Ramos (cell line): ENCODE measurements around the gene ABCA13.
"Not testable (repeated sequence)": the region's sequence is repeated elsewhere in the genome, so short reads cannot be mapped to it uniquely, and the experiment has no call there.

Experiments used
- in situ Hi-C: fragments of 300-500 bp; cut with MboI; formaldehyde crosslinking; loops from one replicate; pipeline ENCODE4 v1.14.3; 2022; ENCODE audit warnings: low sequenced_read_pairs; ENCODE audit not compliant: unreplicated experiment

ABCA13 gene

GRCh38 chr7:48171202-48171601 lies at the start of gene ABCA13:
Gene ABCA13 (plus strand): TSS chr7:48171458. CDS start chr7:48171484, 26 bp downstream.
- in situ Hi-C loops: no loop called here

DNA sequence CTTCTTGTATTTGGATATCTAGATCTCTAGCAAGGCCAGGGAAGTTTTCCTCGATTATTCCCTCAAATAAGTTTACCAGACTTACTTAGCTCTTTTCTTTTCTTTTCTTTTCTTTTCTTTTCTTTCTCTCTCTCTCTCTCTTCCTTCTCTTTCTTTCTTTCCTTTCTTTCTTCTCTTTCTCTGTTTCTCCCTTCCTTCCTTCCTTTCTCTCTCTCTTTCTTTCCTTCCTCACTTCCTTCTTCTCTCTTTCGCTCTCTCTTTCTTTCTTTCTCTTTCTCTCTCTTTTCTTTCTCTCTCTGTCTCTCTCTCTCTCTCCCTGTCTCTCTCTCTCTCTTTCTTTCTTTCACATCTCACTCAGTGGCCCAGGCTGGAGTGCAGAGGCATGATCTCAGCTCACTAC lies 45.2 kb upstream of the ABCA13 start:
- in situ Hi-C loops: no loop called here

DNA sequence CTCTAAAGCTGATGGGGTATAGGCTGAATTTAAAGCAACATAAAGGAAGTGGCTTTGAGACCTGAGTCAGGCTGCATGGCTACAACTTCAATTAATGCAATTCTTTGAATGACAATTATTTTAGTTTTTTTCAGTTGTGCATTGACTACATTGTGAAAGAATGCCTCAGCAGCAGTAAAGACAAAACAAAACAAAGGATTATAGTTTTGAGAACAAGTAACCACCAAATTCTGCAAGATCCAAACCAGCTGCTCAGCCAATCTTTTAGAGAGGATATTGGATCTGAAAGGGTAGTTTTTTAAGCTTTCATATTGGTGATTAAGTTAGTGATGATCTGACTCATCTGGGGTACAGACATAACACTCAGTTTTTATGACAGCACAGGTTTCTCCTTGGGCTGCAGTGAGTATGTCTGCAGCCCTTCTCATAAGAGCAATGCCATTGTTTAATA lies 40.6 kb upstream of the ABCA13 start:
- in situ Hi-C loops: no loop called here

DNA sequence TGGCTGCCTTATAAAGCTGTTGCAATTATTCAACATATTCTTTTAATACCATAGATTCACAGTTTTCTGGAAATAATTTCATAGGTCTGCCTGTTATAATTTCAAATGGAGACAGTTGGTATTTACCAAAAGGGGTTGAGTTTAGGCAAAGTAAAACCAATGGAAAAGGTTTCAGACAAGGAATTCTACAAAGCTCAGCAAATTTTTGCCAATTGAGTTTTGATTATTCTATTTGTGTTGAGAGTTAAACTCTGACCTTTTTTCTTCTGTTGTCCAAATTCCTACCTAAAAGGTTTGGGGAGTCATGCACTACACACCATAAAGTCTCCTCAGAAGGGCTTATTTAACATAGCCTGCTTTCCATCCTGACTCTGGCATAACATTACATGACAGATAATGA lies 38.5 kb upstream of the ABCA13 start:
- in situ Hi-C loops: no loop called here

DNA sequence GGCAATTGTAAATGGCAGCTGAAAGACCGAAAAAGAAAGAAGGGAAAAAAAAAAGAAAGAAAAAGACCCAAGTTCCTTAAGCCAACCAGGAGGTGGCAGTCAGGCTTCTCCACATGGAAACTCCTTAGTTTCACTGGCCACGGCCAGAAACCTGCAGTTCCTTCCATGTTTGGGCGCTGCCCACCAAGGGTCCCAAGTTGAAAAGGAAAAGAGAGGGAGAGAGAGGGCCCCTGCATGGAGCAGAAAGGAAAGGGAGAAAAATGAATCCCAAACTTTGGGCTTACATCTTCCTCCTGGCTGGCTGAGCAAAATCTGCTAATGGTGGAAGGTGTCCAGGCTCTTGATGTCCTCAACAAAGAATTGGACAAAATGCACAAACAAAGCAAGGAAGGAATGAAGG lies 31.8 kb upstream of the ABCA13 start:
- in situ Hi-C loops: no loop called here

DNA sequence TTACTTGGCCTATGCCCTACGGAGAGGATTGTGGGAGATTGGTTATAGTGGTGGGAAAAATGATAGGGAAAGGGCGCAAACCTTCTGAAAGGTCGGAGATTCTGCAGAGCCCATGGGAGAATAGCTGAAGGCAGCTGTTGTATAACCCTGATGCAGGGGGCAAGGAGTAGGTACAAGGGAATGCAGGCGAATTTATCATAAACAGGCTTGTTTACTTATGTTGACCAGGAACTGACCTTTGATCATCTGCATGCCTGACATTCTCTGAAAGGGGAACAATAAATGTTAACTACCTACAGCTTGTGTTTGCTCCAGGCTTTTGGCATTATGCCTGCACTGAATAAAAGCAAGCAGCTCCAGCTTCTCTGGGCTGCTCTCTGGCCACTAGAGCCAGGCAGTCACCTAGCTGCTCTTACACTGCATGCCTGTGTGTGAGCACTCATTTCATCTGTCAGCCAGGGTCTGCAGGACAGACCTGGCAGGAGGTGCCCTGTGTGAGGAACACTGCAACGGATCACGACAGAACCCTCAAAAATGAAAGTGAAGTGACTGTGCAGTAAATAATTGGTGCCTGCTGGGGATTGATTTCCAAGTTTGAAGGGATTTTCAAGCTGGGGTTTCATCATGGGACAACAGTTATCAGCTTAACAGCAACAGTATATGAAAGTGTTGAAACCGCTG lies 31.1 kb upstream of the ABCA13 start:
- in situ Hi-C loops: no loop called here

DNA sequence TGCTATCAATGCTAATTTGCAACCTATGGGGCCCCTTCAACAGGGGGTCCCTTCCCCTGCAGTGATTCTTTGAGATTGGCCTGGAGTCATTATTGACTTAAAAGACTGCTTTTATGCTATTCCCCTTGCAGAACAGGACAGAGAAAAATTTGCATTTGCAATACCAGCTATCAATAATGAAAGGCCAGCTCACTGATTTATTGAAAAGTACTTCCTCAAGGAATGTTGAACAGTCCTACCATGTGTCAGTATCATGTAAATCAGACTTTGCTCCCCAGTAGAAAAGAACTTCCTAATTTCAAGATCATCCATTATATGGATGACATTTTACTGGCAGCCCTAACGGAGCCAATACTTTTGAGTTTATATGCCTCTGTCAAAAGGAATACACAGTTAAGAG lies 29.7 kb upstream of the ABCA13 start:
- in situ Hi-C loops: no loop called here

DNA sequence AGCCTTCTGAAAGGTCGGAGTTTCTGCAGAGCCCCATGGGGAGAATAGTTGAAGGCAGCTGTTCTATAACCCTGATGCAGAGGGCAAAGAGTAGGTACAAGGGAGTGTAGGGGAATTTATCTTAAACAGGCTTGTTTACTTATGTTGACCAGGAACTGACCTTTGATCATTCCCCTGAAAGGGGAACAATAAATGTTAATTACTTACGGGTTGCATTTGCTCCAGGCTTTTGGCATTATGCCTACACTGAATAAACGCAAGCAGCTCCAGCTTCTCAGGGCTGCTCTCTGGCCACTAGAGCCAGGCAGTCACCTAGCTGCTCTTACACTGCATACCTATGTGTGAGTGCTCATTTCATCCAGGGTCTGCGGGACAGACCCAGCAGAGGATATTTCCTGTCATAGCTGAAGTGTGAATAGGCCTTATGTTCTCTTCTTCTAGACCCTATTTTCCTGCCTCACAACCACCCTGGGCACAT lies 26.9 kb upstream of the ABCA13 start:
- in situ Hi-C loops: no loop called here

- in situ Hi-C loops: no loop called here
These were observed 24.1 kb upstream of the ABCA13 start for GRCh38 chr7:48147078-48147591.

DNA sequence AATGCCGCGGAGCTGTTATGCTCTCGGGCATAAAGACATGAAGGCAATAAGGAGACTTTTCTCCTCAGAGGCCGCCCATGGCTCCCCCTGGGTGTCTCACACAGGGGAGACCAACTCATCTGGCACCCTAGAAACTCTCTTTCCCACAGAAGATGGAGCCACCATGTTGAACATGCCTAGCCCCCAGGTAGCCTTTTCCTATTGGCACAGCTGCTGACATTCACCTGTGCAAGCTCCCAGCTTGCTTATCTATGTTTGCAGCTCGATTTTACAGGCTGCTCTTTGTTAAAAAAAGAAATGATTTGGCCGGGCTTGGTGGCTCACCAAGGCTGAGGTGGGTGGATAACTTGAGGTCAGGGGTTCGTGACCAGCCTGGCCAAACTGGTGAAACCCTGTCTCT lies 23.6 kb upstream of the ABCA13 start:
- in situ Hi-C loops: not testable (repeated sequence)

- in situ Hi-C loops: no loop called here
These were observed 22.9 kb upstream of the ABCA13 start for GRCh38 chr7:48148311-48148710.

DNA sequence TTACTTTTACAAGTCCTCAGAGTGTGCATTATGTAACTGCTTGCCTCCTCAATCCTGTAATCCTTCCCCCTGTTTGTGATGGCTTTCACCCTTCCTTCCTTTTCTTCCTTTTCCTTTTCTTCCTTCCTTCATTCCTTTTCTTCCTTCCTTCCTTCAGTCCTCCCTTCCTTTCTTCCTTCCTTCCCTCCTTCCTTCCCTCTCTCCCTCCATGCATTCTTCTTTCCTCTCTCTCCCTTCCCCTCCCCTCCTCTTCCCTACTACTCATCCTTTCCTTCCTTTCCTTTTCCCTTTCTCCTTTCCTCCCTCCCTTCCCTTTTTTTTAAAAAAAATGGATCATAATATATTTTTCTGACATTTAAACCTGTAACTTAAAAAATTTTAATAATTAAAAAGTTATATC lies 22.2 kb upstream of the ABCA13 start:
- in situ Hi-C loops: no loop called here

GRCh38 chr7:48150086-48150485 lies 21.2 kb upstream of the ABCA13 start:
- in situ Hi-C loops: no loop called here

DNA sequence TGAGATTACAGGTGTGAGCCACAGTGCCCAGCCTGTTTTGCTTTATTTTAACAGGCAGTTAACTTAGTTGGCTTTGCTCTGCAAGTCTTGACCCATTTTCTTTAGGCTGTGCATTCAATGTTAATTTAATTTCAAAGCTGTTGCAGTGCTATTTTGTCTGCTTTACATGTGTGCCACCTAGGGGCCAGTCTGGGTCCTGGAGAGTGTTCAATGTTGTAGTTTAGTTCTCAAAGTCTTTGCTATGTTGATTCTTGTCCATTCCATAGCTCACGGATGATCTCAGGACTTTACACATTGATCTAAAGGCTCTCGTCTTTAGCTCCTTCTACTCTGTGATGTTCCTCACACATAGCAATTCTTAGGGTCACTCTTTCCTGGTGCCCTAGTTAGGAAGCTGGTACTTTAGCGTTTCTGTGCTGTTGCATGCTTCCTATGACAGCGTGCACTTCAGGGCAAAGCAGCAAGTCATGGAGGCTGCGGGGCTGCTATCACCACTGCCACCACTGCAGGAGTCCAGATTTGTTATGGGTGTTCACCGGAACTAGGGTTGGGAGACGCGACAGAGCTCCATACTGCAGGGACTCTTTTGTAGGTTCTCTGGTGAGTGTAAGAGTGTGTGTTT lies 16.4 kb upstream of the ABCA13 start:
- in situ Hi-C loops: no loop called here

GRCh38 chr7:48158404-48158803 lies 12.9 kb upstream of the ABCA13 start:
- in situ Hi-C loops: no loop called here

DNA sequence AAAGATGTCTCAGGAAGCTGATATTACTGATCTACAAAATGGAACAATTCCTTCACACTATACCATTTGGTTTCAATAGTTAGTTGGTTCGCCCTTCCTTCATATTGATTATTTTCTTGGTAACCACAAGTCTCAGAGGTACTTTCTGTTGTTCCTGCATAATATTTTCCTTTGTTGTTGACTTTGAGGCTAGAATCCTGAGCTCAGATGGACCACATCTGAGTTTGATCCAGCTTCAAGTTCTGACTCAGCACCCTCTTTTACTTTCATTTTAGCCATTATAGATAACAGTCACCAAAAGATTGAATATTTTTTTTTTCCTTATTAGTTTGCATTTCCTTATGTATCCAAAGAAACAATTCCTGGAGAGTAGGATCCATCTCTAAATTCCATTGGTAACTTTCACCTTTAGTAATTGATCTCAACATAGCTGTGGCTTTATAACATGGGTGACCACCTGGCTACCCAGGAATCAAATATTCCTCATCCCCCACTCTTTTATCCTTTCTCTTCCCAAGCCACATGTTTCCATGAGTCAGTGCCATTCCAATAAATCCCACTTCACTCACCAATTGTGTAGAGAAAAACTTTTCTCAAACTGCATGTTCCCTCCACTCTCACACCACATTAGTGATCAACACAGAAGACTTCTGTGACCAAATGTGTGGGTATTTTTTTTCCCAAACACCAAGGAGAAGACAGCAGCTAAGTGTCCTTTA lies 9.7 kb upstream of the ABCA13 start:
- in situ Hi-C loops: no loop called here

- in situ Hi-C loops: no loop called here
These were observed 6.1 kb upstream of the ABCA13 start for GRCh38 chr7:48165157-48165556.

DNA sequence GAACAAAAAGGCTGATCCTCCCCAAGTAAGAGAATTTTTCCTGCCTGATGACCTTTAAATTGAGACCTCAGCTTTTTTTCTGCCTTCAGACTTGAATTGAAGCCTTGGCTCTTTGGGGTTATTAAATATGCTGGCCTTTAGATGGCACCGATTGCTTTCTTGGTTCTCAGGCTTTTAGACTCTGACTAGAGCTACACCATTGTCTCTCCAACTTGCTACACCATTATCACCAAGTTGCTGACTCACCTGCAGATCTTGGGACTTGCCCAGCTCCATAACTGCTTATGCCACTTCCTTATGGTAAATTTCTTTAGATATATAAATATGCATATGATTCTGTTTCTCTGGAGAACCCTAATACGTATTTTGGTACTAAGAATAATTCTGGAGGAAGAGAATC lies 3.1 kb upstream of the ABCA13 start:
- in situ Hi-C loops: no loop called here

GRCh38 chr7:48170506-48170905 lies 752 bp upstream of the ABCA13 start:
- in situ Hi-C loops: no loop called here

DNA sequence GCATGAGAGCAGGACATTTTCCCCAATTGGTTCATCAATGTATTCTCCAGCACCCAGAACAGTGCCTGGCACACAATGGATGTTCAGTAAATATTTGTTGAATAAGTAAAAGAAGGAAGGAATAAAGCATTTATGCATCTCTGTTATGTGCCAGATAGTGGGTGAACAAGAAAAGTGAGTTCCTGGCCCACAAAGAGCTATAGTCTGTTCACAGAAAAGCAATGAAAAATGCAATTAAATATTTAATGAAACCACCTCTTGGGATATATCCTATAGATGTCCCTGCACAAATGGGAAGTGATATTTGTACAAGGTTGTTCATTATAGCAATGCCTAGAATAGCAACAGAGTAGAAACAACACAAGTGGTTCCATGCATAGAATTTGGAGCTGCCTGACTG lies 2.1 kb downstream of the ABCA13 start:
- in situ Hi-C loops: no loop called here

GRCh38 chr7:48173756-48174382 lies 2.6 kb downstream of the ABCA13 start:
- in situ Hi-C loops: no loop called here
